GM19193 (cell line): ENCODE measurements around the gene MARVELD2.

ENCODE experiments used
- POLR2A ChIP-seq: IDR thresholded peaks from 4 replicates; pipeline ENCODE4 v1.6.1; 2011; ENCODE audit not compliant: insufficient read depth, insufficient read length; ENCODE audit errors: extremely low read depth

MARVELD2 gene

DNA sequence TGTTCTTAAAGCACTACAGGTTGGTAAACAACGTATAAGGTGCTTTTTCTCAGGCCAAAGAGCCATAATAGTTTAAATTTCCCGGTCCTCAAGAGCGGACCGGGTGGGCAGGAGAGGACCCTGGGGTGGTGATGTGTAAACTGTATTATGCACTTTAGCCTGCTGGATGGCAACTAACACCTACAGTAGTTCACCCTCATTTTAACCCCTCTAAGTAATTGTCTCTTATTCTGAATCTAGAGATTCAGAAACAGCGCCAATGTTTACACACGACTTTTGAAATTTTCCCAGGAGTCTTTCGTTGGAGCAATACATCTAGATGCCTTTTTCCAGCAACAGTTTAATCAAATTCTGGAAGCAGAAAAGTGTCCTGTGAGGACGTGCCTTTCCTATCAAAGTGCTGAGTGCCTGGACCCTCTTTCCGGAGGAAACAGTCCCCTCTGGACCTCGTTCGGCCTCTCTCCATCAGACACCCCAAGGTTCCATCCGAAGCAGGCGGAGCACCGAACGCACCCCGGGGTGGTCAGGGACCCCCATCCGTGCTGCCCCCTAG is 77.0 kb downstream of the MARVELD2 start:
- no peak for TF ChIP-seq POLR2A

- peak; percentile 22 for TF ChIP-seq POLR2A
These were observed 77.5 kb downstream of the MARVELD2 start, which contains the start of gene OCLN for GRCh38 chr5:69492391-69492922. Gene OCLN (plus strand): TSS chr5:69492790. CDS start chr5:69504245, 11,455 bp downstream.

- peak; percentile 3 for TF ChIP-seq POLR2A
These were observed 78.0 kb downstream of the MARVELD2 start for GRCh38 chr5:69492923-69493395.

GRCh38 chr5:69493396-69494133 is 78.6 kb downstream of the MARVELD2 start:
- TF ChIP-seq POLR2A: no peak
